Chondrocyte (in vitro differentiated cells): ENCODE data around the gene ADAM12. TPM values are rescaled to one million over a fixed set of nuclear protein-coding genes. Genes with fewer than 3 reads are reported as not detected.

Experiments used
- DNase-seq: peaks from one replicate; pipeline ENCODE4 v3.0.0; 2021; ENCODE audit warnings: mixed read lengths, low spot score
- H3K27ac Mint-ChIP-seq: one replicate; pipeline ENCODE4 v1.8.0; 2021; ENCODE audit warnings: mild to moderate bottlenecking, moderate library complexity, mixed read lengths; ENCODE audit not compliant: unreplicated experiment
- H3K27me3 Mint-ChIP-seq: 2 replicates; pipeline ENCODE4 v1.8.0; 2021; ENCODE audit warnings: low read depth, mixed read lengths
- H3K36me3 Mint-ChIP-seq: 2 replicates; pipeline ENCODE4 v1.8.0; 2021; ENCODE audit warnings: low read depth, mixed read lengths
- H3K4me1 Mint-ChIP-seq: 2 replicates; pipeline ENCODE4 v1.8.0; 2021; ENCODE audit warnings: low read depth, mild to moderate bottlenecking, mixed read lengths
- H3K4me3 Mint-ChIP-seq: one replicate; pipeline ENCODE4 v1.8.0; 2021; ENCODE audit warnings: mild to moderate bottlenecking, moderate library complexity, mixed read lengths; ENCODE audit not compliant: unreplicated experiment
- H3K9me3 Mint-ChIP-seq: 2 replicates; pipeline ENCODE4 v1.8.0; 2021; ENCODE audit warnings: low read depth, mixed read lengths
- CTCF ChIP-seq: fragments of 200-600 bp; sonication (generic); IDR thresholded peaks from 2 replicates; pipeline ENCODE4 v1.5.0; 2021; ENCODE audit warnings: antibody characterized with exemption, mild to moderate bottlenecking, moderate library complexity
- total RNA-seq: library from RNA; stranded (reverse); gene quantifications from 3 replicates; pipeline ENCODE4 v1.2.1, GENCODE V29; 2021

Gene ADAM12
- total RNA-seq, 1 donor from 2014 or later: 175 TPM

GRCh38 chr10:126098226-126098581 lies 290.1 kb downstream of the ADAM12 start:
- peaks cover 10% of the 10 kb centered on the region for H3K4me1 Mint-ChIP-seq
- H3K36me3 Mint-ChIP-seq: peaks cover 10% of the 10 kb centered on the region
- no peaks in the 10 kb centered on the region for H3K27me3 Mint-ChIP-seq
- H3K27ac Mint-ChIP-seq: no peak overlapping the region
- H3K4me3 Mint-ChIP-seq: no peak overlapping the region
- no peak for DNase-seq
- no peaks in the 10 kb centered on the region for H3K9me3 Mint-ChIP-seq
- TF ChIP-seq CTCF: no peak

- no peak for DNase-seq
- peaks cover 10% of the 10 kb centered on the region for H3K36me3 Mint-ChIP-seq
- no peak overlapping the region for H3K27ac Mint-ChIP-seq
- peak; percentile 26 for TF ChIP-seq CTCF
- no peak overlapping the region for H3K4me3 Mint-ChIP-seq
- H3K27me3 Mint-ChIP-seq: no peaks in the 10 kb centered on the region
- H3K4me1 Mint-ChIP-seq: peaks cover 15% of the 10 kb centered on the region
- H3K9me3 Mint-ChIP-seq: no peaks in the 10 kb centered on the region
Measured at GRCh38 chr10:126097558-126098225, 290.6 kb downstream of the ADAM12 start.

GRCh38 chr10:126094537-126094936 lies 293.7 kb downstream of the ADAM12 start:
- H3K9me3 Mint-ChIP-seq: peaks cover 3% of the 10 kb centered on the region
- H3K27ac Mint-ChIP-seq: no peak overlapping the region
- no peak for TF ChIP-seq CTCF
- no peak overlapping the region for H3K4me3 Mint-ChIP-seq
- no peak for DNase-seq
- peaks cover 34% of the 10 kb centered on the region for H3K4me1 Mint-ChIP-seq
- H3K27me3 Mint-ChIP-seq: no peaks in the 10 kb centered on the region
- H3K36me3 Mint-ChIP-seq: peaks cover 7% of the 10 kb centered on the region

- peaks cover 47% of the 10 kb centered on the region for H3K4me1 Mint-ChIP-seq
- peaks cover 3% of the 10 kb centered on the region for H3K9me3 Mint-ChIP-seq
- TF ChIP-seq CTCF: peak; percentile 6
- DNase-seq: no peak
- peak overlapping the region; percentile 54 for H3K27ac Mint-ChIP-seq
- no peak overlapping the region for H3K4me3 Mint-ChIP-seq
- H3K36me3 Mint-ChIP-seq: peaks cover 11% of the 10 kb centered on the region
- no peaks in the 10 kb centered on the region for H3K27me3 Mint-ChIP-seq
Measured at GRCh38 chr10:126092366-126093215, 295.7 kb downstream of the ADAM12 start.

GRCh38 chr10:126090911-126091728 lies 297.2 kb downstream of the ADAM12 start:
- H3K27me3 Mint-ChIP-seq: no peaks in the 10 kb centered on the region
- H3K4me1 Mint-ChIP-seq: peaks cover 51% of the 10 kb centered on the region
- peak overlapping the region; percentile 24 for H3K4me3 Mint-ChIP-seq
- H3K27ac Mint-ChIP-seq: peak overlapping the region; percentile 88
- TF ChIP-seq CTCF: no peak
- H3K36me3 Mint-ChIP-seq: peaks cover 11% of the 10 kb centered on the region
- DNase-seq: no peak
- peaks cover 3% of the 10 kb centered on the region for H3K9me3 Mint-ChIP-seq
